Sigmoid colon (tissue), 7 donors: ENCODE data around the gene RSBN1L. TPM values are rescaled to one million over a fixed set of nuclear protein-coding genes. Genes with fewer than 3 reads are reported as not detected.

Experiments
- DNase-seq: peaks from one replicate; pipeline ENCODE4 v3.0.0-alpha.2; 2019
- H3K27ac ChIP-seq, 4 donors: fragments of 200-600 bp; sonication (generic); one replicate each; pipeline ENCODE4 v1.5.1; 2016 to 2019; ENCODE audit warnings: mild to moderate bottlenecking in 1 of 4
- H3K27me3 ChIP-seq, 3 donors: fragments of 200-600 bp; sonication (generic); one replicate each; pipeline ENCODE4 v1.5.1; 2019; ENCODE audit warnings: mild to moderate bottlenecking in 1 of 3
- H3K36me3 ChIP-seq, 4 donors: fragments of 200-600 bp; sonication (generic); one replicate each; pipeline ENCODE4 v1.5.1; 2016 to 2019
- H3K4me1 ChIP-seq, 4 donors: fragments of 200-600 bp; sonication (generic); one replicate each; pipeline ENCODE4 v1.5.1; 2017 to 2019
- H3K4me3 ChIP-seq, 4 donors: fragments of 200-600 bp; sonication (generic); one replicate each; pipeline ENCODE4 v1.5.1; 2017 to 2019; ENCODE audit warnings: mild to moderate bottlenecking in 2 of 4, moderate library complexity in 1 of 4
- H3K9me3 ChIP-seq, 4 donors: fragments of 200-600 bp in 3 of 4; sonication (generic) in 3 of 4; one replicate each; pipeline versions ENCODE4 v1.5.1 to v1.6.1; 2013 to 2019
- CTCF ChIP-seq, 4 experiments: fragments of 450-650 bp in 3 of 4; fragments of 200-600 bp in 1 of 4; IDR thresholded peaks; one replicate each; pipeline ENCODE4 v1.5.1; 2016 to 2019; ENCODE audit warnings: antibody characterized with exemption in 4 of 4, mild to moderate bottlenecking in 3 of 4, moderate library complexity in 2 of 4
- EP300 ChIP-seq, 4 donors: sonication (generic); formaldehyde crosslinking; IDR thresholded peaks; one replicate each; pipeline ENCODE4 v1.6.1; 2017; ENCODE audit warnings: antibody characterized with exemption in 4 of 4
- POLR2A ChIP-seq, 2 donors: fragments of 450-650 bp; IDR thresholded peaks; one replicate each; pipeline ENCODE4 v1.6.1; 2016; ENCODE audit warnings: antibody characterized with exemption in 2 of 2, mild to moderate bottlenecking in 2 of 2, moderate library complexity in 2 of 2
- POLR2AphosphoS5 ChIP-seq, 4 donors: sonication (generic); formaldehyde crosslinking; IDR thresholded peaks; one replicate each; pipeline ENCODE4 v1.6.1; 2017; ENCODE audit warnings: antibody characterized with exemption in 4 of 4
- WGBS, 2 donors: extraction: QIAGEN DNeasy Blood & Tissue Kit; methylation state at CpG; one replicate each; pipeline ENCODE4 v1.1.7; 2013; 5-methylcytosine and 5-hydroxymethylcytosine counted together
- intact Hi-C: fragments of 100-400 bp; cut with DNase I; formaldehyde crosslinking; loops from one replicate; pipeline ENCODE4 v1.15.1; 2023
- polyA plus RNA-seq, 3 donors: library from polyadenylated mRNA; stranded (reverse); fragments of 200-250 nt; gene quantifications; one replicate each; pipeline ENCODE4 v1.2.3, GENCODE V29; 2013
- total RNA-seq, 4 donors: library from RNA; depleted of rRNA; stranded (reverse); fragments of >200 nt; gene quantifications; one replicate each; pipeline ENCODE4 v1.1.0, GENCODE V29; 2016
- donor health status: healthy with polysubstance abuse.
- donor health status: Bipolar disorder and iron deficiency.
- donor health status: healthy.

Gene RSBN1L
- total and polyA plus RNA-seq, 7 donors, result 6.0 to 50.4 (median 29.3) TPM

GRCh38 chr7:77753173-77753572, 56.9 kb downstream of the RSBN1L start:
- Histone ChIP-seq H3K9me3 (no peaks in the 10 kb centered on the region), H3K4me1 (peaks cover 0 to 37% (median 17%) of the 10 kb centered on the region in 4 donors), H3K27ac (no peak overlapping the region), H3K4me3 (no peak overlapping the region), H3K27me3 (no peaks in the 10 kb centered on the region), H3K36me3 (peaks cover 0 to 25% (median 0%) of the 10 kb centered on the region in 4 donors)
- intact Hi-C loops, result loop anchor here (10.0 kb wide), 1 partner anchor 48 kb away; no protein-coding TSS in a partner anchor
- DNase-seq, result no peak
- TF ChIP-seq POLR2AphosphoS5 (IDR thresholded peaks at IDR 0.05) (no peak), POLR2A (IDR thresholded peaks at IDR 0.05) (no peak), EP300 (IDR thresholded peaks at IDR 0.05) (no peak), CTCF (IDR thresholded peaks at IDR 0.05) (no peak)
- 51 to 61% methylated on average over 1 of the region's 1 CpG for WGBS, 2 donors

- H3K27me3 ChIP-seq, result no peaks in the 10 kb centered on the region
- no peaks in the 10 kb centered on the region for H3K36me3 ChIP-seq
- peaks cover 0 to 72% (median 36%) of the 10 kb centered on the region in 4 donors for H3K4me1 ChIP-seq
- intact Hi-C loops, result loop anchor here (10.0 kb wide), 1 partner anchor 53 kb away; no protein-coding TSS in a partner anchor
- 33 to 40% methylated on average over 1 of the region's 1 CpG for WGBS, 2 donors
- H3K9me3 ChIP-seq, result no peaks in the 10 kb centered on the region
- TF ChIP-seq CTCF (IDR thresholded peaks at IDR 0.05) (no peak), EP300 (IDR thresholded peaks at IDR 0.05) (no peak)
- H3K4me3 ChIP-seq, result no peak overlapping the region
- H3K27ac ChIP-seq, result no peak overlapping the region
- DNase-seq, result no peak
Observed at GRCh38 chr7:77757589-77757988, 61.3 kb downstream of the RSBN1L start.

- Histone ChIP-seq H3K4me1 (peaks cover 0 to 74% (median 31%) of the 10 kb centered on the region in 4 donors), H3K9me3 (no peaks in the 10 kb centered on the region), H3K4me3 (no peak overlapping the region), H3K27me3 (no peaks in the 10 kb centered on the region), H3K27ac (peak overlapping the region in 3 of 4 donors; percentile 0 to 43 (median 35)), H3K36me3 (no peaks in the 10 kb centered on the region)
- no peak for DNase-seq
- intact Hi-C loops, result loop anchor here (2.0 to 10.0 kb wide), 2 partner anchors 55 to 107 kb away; no protein-coding TSS in a partner anchor
- 1 to 4% methylated on average over 3 of the region's 3 CpGs for WGBS, 2 donors
- no peak for TF ChIP-seq POLR2AphosphoS5 (IDR thresholded peaks at IDR 0.05)
- TF ChIP-seq CTCF (IDR thresholded peaks at IDR 0.05), result peak; percentile 66 to 85 (median 80)
Observed at GRCh38 chr7:77759294-77759889, 63.1 kb downstream of the RSBN1L start.

DNA sequence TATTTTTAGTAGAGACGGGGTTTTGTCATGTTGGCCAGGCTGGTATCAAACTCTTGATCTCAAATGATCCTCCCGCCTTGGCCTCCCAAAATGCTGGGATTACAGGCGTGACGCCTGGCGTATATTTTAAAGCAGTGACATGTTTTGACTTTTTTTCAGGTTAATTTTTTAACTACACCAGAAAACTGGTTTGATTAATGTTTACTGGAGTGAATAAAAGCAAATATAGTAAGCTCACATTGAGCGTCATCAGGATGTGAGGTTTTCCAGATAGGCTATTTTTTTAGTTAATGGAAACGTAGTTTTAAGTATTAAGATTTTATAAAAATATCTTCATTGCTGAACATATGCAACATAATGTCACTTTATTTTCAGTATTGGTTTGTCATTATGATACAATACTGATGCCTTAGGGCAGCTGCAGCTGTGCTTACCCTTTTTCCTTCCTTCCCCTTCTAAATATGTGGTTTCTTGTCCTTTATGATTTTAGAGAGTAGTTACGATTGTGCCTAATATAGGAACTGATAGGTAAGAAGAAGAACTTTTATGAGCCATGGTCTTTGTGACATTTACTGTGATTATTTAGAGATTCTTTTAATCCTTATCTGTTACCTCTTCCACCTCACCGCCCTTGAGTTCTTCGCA, 64.7 kb downstream of the RSBN1L start:
- Histone ChIP-seq H3K9me3 (no peaks in the 10 kb centered on the region), H3K4me3 (no peak overlapping the region), H3K36me3 (no peaks in the 10 kb centered on the region), H3K27me3 (no peaks in the 10 kb centered on the region), H3K27ac (no peak overlapping the region), H3K4me1 (peaks cover 0 to 87% (median 39%) of the 10 kb centered on the region in 4 donors)
- DNase-seq, result no peak
- no peak for TF ChIP-seq POLR2A (IDR thresholded peaks at IDR 0.05)
- TF ChIP-seq CTCF (IDR thresholded peaks at IDR 0.05), result no peak
- no peak for TF ChIP-seq POLR2AphosphoS5 (IDR thresholded peaks at IDR 0.05)
- TF ChIP-seq EP300 (IDR thresholded peaks at IDR 0.05), result no peak
- intact Hi-C loops, result loop anchor here (5.0 kb wide), 1 partner anchor 36 kb away; the partner anchor contains the start of genes PHTF2 and TMEM60
- 72 to 79% methylated on average over 10 of the region's 10 CpGs for WGBS, 2 donors
